Vagina (tissue), 2 donors: Measurements from ENCODE around the gene TRAF6.
"Not testable (repeated sequence)": the region's sequence is repeated elsewhere in the genome, so short reads cannot be mapped to it uniquely, and the experiment has no call there.

Source experiments
- CTCF ChIP-seq, 3 experiments: fragments of 450-650 bp in 2 of 3; fragments of 200-600 bp in 1 of 3; sonication (generic) in 1 of 3; IDR thresholded peaks; one replicate each; pipeline ENCODE4 v1.5.1; 2017 to 2019; ENCODE audit warnings: antibody characterized with exemption in 3 of 3, mild to moderate bottlenecking in 2 of 3, moderate library complexity in 2 of 3
- POLR2A ChIP-seq, 2 donors: fragments of 450-650 bp; IDR thresholded peaks; one replicate each; pipeline ENCODE4 v1.6.1; 2017; ENCODE audit warnings: antibody characterized with exemption in 2 of 2, mild to moderate bottlenecking in 2 of 2, moderate library complexity in 2 of 2
- POLR2AphosphoS5 ChIP-seq, 2 donors: sonication (generic); formaldehyde crosslinking; IDR thresholded peaks; one replicate each; pipeline ENCODE4 v1.9.0; 2017; ENCODE audit warnings: antibody characterized with exemption in 2 of 2, mild to moderate bottlenecking in 2 of 2, low read depth in 1 of 2; ENCODE audit not compliant: insufficient read depth in 1 of 2

GRCh38 chr11:36483042-36483441 is 27.0 kb downstream of the TRAF6 start:
- not testable (repeated sequence) for TF ChIP-seq POLR2A (IDR thresholded peaks at IDR 0.05); POLR2AphosphoS5 (IDR thresholded peaks at IDR 0.05; ENCODE audit: insufficient read depth in 1 of 2, low read depth in 1 of 2); CTCF (IDR thresholded peaks at IDR 0.05)
